Measurements from ENCODE around the gene ZPLD1.

Gene ZPLD1

DNA sequence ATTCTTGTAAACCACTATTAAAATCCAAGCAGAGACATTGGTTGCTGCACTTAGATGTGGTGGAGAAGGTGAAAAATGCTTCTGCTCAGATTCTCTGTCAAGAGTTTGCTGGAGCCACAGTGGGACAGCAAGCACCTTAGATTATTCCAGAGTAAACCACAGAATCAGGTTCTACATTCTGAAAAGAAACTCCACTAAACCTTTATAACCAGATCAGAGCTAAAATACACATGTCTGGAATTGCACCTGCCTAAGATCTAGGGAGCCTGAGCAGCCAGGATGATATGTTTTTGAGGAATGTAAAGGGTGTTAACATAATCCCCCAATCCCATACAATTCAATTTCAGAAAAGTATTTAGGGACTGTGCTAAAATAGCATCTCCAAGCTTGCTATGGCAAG, at the start of gene ZPLD1:
Gene ZPLD1, plus strand, starts transcription at position 301 of the 400 bp plus-strand sequence. CDS start 3,473 bp downstream, outside the sequence.
- no peak for DNase-seq

DNA sequence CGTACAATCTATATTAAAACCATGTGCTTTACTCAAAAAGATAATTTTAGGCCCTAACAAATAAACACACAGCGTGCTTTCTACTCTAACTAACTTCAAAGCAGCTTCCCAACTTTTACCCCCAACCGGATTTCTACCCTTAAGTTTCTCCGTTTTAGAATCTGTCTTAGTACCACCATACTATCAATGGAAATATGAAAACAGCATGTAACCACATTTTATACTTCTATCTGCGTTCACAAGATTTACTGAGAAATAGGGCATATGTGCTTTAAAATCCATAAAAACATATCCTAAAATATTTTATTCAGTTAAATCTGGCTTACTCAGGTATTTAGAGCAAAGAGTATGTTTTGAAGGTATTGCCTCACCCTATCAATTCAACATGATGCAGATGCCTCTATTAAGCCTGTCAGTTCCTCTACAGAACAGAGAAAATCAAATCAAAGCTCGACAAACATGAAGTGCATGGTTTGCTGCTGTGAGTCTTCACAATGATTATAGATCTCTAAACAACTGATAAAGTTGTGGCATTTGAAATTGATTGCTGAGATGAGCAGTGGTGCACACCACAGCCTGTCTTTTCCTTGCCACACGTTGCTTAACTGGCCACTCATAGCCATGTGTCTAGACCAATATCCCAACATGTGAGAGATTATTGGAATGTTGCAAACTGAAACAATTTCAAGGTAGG, 44.5 kb upstream of the ZPLD1 start:
- DNase-seq = no peak

GRCh38 chr3:102390916-102391315, 43.9 kb upstream of the ZPLD1 start:
- no peak for DNase-seq

DNA sequence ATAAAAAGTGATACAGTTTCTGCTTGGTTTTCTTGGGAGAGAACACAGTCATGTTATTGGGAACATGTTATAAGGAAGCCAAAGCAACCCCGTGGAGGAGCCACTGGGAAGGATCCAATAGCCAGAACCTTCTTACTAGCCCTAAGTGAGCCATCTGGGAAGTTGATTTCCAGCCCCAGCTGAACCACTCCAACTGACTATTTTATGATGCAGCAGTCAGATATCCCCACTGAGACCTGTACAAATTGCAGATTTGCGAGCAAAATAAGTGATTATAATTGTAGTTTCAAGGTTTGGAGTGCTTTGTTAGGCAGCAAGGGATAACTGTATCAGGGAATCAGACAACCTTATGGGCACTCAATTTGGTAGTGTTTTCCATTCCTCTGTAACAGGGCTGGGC, 43.3 kb upstream of the ZPLD1 start:
- no peak for DNase-seq

- DNase-seq = no peak
Measured at GRCh38 chr3:102394517-102394916, 40.3 kb upstream of the ZPLD1 start.

GRCh38 chr3:102398176-102398575, 36.6 kb upstream of the ZPLD1 start:
- DNase-seq = no peak

- no peak for DNase-seq
Measured at GRCh38 chr3:102398666-102399065, 36.1 kb upstream of the ZPLD1 start.

DNA sequence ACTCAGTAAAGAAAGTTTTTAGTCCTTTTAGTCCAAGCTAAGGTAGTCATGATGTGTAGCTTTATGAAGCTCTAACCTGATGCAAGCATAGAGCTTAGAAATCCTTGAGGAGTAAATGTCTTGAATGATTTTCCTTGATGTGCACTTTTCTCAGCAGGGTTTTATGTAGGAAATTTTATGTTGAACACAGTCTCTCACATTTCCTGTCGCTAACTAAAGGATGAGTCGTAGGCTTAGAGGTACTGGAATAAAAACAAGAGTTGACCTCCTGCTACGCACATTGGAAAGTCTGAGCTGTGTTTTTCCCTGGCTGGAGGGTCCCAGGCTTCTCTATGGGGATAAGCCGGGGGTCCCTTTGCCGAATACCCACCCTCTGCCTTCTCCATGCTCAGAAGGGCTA, 34.7 kb upstream of the ZPLD1 start:
- DNase-seq = no peak

- DNase-seq = no peak
Measured at GRCh38 chr3:102400766-102401165, 34.0 kb upstream of the ZPLD1 start.

- no peak for DNase-seq
Measured at GRCh38 chr3:102410616-102411015, 24.2 kb upstream of the ZPLD1 start.

- peak in 1 of 2 donors; percentile 1 for DNase-seq
Measured at GRCh38 chr3:102415553-102415952, 19.3 kb upstream of the ZPLD1 start.

- no peak for DNase-seq
Measured at GRCh38 chr3:102419786-102420185, 15.0 kb upstream of the ZPLD1 start.

GRCh38 chr3:102441832-102442231, 7.0 kb downstream of the ZPLD1 start:
- DNase-seq = no peak

GRCh38 chr3:102443021-102443420, 8.2 kb downstream of the ZPLD1 start:
- DNase-seq = no peak

GRCh38 chr3:102444101-102444500, 9.3 kb downstream of the ZPLD1 start:
- no peak for DNase-seq

- no peak for DNase-seq
Measured at GRCh38 chr3:102447272-102447671, 12.5 kb downstream of the ZPLD1 start.

DNA sequence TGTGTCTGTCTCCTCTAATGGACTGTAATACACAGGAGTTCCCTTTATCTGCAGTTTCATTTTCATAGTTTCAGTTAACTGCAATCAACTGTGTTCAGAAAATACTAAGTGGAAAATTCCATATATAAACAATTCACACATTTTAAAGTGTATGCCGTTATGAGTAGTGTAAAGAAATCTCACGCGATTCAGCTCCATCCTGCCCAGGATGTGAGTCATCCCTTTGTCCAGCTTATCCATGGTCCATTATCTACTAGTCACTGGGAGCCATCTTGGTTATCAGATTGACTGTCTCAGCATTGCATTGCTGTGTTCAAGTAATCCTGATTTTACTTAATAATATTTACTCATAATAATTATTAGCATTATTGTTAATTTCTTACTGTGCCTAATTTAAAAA, 14.5 kb downstream of the ZPLD1 start:
- DNase-seq = no peak

DNA sequence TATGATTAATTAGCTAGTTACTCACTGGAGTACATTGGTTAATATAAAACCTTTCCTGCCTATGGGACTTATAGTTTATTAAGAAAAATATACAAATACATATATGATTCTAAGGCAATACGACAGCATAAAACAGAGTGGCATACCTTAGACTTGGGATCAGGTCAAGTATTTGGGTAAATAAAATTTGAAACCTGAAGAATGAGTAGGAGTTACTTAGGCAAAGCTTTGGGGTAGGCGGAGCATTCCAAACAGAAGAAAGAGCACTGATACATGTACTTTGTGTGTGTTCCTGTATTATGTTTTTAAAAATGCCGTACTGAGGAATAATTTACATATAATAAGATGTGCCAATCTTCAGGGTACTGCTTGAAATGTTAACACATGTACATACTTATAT, 15.1 kb downstream of the ZPLD1 start:
- DNase-seq = no peak

- no peak for DNase-seq
Measured at GRCh38 chr3:102450976-102451375, 16.2 kb downstream of the ZPLD1 start.

GRCh38 chr3:102451543-102451942, 16.7 kb downstream of the ZPLD1 start:
- no peak for DNase-seq

DNA sequence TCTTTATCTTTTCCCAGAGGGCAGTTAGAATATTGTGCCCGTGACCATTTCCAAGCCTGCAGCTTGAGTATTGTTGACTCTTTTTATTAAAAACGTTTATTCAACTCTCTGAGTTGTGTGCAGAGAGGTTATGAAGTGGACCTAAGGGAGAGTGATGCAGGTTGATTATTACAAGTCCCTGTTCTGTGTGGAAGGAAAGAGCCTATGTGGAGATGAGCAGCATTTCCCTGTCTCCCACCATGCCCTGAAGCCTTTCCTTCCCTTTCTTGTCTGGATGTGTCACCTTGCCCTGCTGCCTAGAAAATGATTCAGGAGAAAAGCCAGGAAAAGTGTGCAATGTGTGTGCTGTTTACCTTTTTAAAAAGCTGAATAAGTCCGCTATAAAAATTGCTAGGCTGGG, 19.4 kb downstream of the ZPLD1 start:
- DNase-seq = no peak

- DNase-seq = no peak
Measured at GRCh38 chr3:102457644-102458043, 22.8 kb downstream of the ZPLD1 start.

DNA sequence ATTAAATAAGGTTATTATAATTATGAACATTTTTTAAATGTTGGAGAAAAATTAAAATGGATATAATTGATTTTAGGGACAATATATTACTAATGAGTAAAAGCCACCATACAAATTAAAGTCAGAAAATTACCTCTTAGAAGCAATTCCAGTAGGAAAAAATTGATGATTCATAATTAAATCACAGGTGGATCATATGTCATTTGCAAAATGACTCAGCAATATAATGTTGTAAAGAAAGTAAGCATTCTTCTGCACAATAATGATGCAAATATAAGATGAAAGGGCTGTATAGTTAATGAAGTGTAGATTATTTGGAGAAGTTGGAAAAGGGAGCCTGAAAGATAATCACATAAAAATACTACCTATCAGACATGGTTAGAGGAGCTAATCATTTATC, 25.8 kb downstream of the ZPLD1 start:
- no peak for DNase-seq

DNA sequence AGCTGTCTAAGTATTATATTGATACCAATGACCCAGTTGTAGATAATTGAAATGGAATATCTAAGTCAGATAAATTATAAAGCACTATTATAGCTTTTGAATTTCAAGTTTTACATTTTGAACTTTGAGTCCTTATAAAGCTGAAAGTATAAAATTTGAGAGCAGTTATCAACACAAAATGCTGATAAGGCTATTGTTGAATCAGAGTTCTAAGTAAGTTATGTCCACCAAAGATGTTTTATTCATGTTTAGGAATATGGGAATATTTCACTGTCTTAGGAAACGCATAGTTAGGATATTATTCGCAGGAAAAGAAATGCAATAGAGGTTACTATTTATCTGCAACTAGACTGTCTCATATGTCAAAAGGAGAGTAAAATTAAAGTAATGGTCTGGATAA, 29.4 kb downstream of the ZPLD1 start:
- DNase-seq = no peak

- DNase-seq = no peak
Measured at GRCh38 chr3:102466001-102466400, 31.2 kb downstream of the ZPLD1 start.
